ENCODE results near the gene CHAC2. TPM values are rescaled to one million over a fixed set of nuclear protein-coding genes. Genes with fewer than 3 reads are reported as not detected.

Gene CHAC2
- total and polyA plus RNA-seq, 2 donors from 2014 or later: 1.6 to 3.7 TPM

GRCh38 chr2:53750041-53750768 is 17.4 kb upstream of the CHAC2 start:
- H3K27ac ChIP-seq (ENCODE audit: low read depth in 2 of 2, low read length in 2 of 2): no peak overlapping the region
- TF ChIP-seq, protein P1, sequence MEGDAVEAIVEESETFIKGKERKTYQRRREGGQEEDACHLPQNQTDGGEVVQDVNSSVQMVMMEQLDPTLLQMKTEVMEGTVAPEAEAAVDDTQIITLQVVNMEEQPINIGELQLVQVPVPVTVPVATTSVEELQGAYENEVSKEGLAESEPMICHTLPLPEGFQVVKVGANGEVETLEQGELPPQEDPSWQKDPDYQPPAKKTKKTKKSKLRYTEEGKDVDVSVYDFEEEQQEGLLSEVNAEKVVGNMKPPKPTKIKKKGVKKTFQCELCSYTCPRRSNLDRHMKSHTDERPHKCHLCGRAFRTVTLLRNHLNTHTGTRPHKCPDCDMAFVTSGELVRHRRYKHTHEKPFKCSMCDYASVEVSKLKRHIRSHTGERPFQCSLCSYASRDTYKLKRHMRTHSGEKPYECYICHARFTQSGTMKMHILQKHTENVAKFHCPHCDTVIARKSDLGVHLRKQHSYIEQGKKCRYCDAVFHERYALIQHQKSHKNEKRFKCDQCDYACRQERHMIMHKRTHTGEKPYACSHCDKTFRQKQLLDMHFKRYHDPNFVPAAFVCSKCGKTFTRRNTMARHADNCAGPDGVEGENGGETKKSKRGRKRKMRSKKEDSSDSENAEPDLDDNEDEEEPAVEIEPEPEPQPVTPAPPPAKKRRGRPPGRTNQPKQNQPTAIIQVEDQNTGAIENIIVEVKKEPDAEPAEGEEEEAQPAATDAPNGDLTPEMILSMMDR (IDR thresholded peaks at IDR 0.05; ENCODE audit: borderline replicate concordance, extremely low read depth, insufficient read depth): no peak
- intact Hi-C loops (cut with DNase I): no loop called here
- H3K9me3 ChIP-seq (ENCODE audit: control insufficient read depth in 2 of 3, insufficient read depth in 1 of 3, low read length in 3 of 3): no peaks in the 10 kb centered on the region
- H3K27me3 ChIP-seq (ENCODE audit: control insufficient read depth, insufficient read depth, low read length): no peaks in the 10 kb centered on the region
- H3K9ac ChIP-seq (ENCODE audit: low read length in 3 of 3): no peak overlapping the region
- DNase-seq (no peak), FAIRE-seq (no peak)
- no peaks in the 10 kb centered on the region for H3K4me1 ChIP-seq (ENCODE audit: control insufficient read depth in 2 of 3, insufficient read depth in 2 of 3, low read depth in 1 of 3, low read length in 3 of 3)
- no peak overlapping the region for H3K4me3 ChIP-seq (ENCODE audit: low read length in 3 of 3)
- H3K36me3 ChIP-seq (ENCODE audit: control insufficient read depth in 2 of 3, insufficient read depth in 3 of 3, low read length in 3 of 3): peaks cover 0 to 2% (median 0%) of the 10 kb centered on the region in 3 donors

GRCh38 chr2:53751728-53752127 is 15.9 kb upstream of the CHAC2 start:
- TF ChIP-seq, protein P1 (IDR thresholded peaks at IDR 0.05; ENCODE audit: borderline replicate concordance, extremely low read depth, insufficient read depth): no peak
- FAIRE-seq (no peak), DNase-seq (no peak)
- Histone ChIP-seq H3K36me3 (ENCODE audit: control insufficient read depth in 2 of 3, insufficient read depth in 3 of 3, low read length in 3 of 3) (peaks cover 2 to 5% (median 3%) of the 10 kb centered on the region in 3 donors), H3K27me3 (ENCODE audit: control insufficient read depth, insufficient read depth, low read length) (no peaks in the 10 kb centered on the region), H3K4me1 (ENCODE audit: control insufficient read depth in 2 of 3, insufficient read depth in 2 of 3, low read depth in 1 of 3, low read length in 3 of 3) (no peaks in the 10 kb centered on the region), H3K27ac (ENCODE audit: low read depth in 2 of 2, low read length in 2 of 2) (no peak overlapping the region), H3K4me3 (ENCODE audit: low read length in 3 of 3) (no peak overlapping the region), H3K9me3 (ENCODE audit: control insufficient read depth in 2 of 3, insufficient read depth in 1 of 3, low read length in 3 of 3) (no peaks in the 10 kb centered on the region), H3K9ac (ENCODE audit: low read length in 3 of 3) (no peak overlapping the region)
- intact Hi-C loops (cut with DNase I): no loop called here

DNA sequence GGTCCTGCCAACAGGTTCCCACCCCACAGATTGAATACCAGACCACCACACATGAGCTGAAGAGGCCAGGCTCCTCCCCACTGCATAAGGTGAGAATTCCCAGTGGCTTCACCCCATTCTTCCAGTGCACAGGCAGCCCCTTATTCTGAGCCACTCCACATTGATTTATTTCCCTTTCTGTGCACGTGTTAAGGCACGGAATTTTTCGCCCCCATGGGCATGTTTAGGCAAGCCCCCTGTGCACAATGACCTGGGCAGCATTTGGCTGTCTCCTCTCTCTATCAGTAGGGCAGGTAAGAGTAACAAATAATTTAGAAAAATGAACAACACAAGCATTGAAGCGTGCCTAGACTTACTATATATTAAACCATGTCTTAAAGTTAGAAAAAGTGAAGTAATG is 15.2 kb upstream of the CHAC2 start:
- intact Hi-C loops (cut with DNase I): no loop called here
- Histone ChIP-seq H3K27ac (ENCODE audit: low read depth in 2 of 2, low read length in 2 of 2) (no peak overlapping the region), H3K4me1 (ENCODE audit: control insufficient read depth in 2 of 3, insufficient read depth in 2 of 3, low read depth in 1 of 3, low read length in 3 of 3) (no peaks in the 10 kb centered on the region), H3K4me3 (ENCODE audit: low read length in 3 of 3) (no peak overlapping the region), H3K9me3 (ENCODE audit: control insufficient read depth in 2 of 3, insufficient read depth in 1 of 3, low read length in 3 of 3) (no peaks in the 10 kb centered on the region), H3K27me3 (ENCODE audit: control insufficient read depth, insufficient read depth, low read length) (no peaks in the 10 kb centered on the region), H3K9ac (ENCODE audit: low read length in 3 of 3) (no peak overlapping the region), H3K36me3 (ENCODE audit: control insufficient read depth in 2 of 3, insufficient read depth in 3 of 3, low read length in 3 of 3) (peaks cover 2 to 8% (median 3%) of the 10 kb centered on the region in 3 donors)
- FAIRE-seq (no peak), DNase-seq (no peak)
- TF ChIP-seq, protein P1 (IDR thresholded peaks at IDR 0.05; ENCODE audit: borderline replicate concordance, extremely low read depth, insufficient read depth): no peak
